Mesenchymal stem cell (in vitro differentiated cells and primary cell): ENCODE measurements around the gene TMSB4X.
A peak's percentile ranks its signal among the peaks of the same experiment; 100 is the strongest.

Experiments
- DNase-seq: peaks from one replicate; pipeline ENCODE4 v3.0.0-alpha.2; 2013
- H2AFZ ChIP-seq: one replicate; pipeline ENCODE4 v1.6.1; 2013; ENCODE audit warnings: low read depth, mild to moderate bottlenecking, control low read depth, inconsistent platforms, low read length, moderate library complexity
- H2AK5ac ChIP-seq: 2 replicates; pipeline ENCODE4 v1.6.1; 2013; ENCODE audit warnings: low read length, moderate library complexity, mild to moderate bottlenecking, inconsistent platforms; ENCODE audit not compliant: severe bottlenecking
- H2BK120ac ChIP-seq: one replicate; pipeline ENCODE4 v1.6.1; 2013; ENCODE audit warnings: low read depth, mild to moderate bottlenecking, inconsistent platforms, low read length, moderate library complexity
- H2BK12ac ChIP-seq, 2 experiments: one replicate each; pipeline ENCODE4 v1.6.1; 2013; ENCODE audit warnings: inconsistent platforms in 2 of 2, low read length in 2 of 2, mild to moderate bottlenecking in 2 of 2, moderate library complexity in 2 of 2, control low read depth in 1 of 2
- H2BK15ac ChIP-seq: one replicate; pipeline ENCODE4 v1.6.1; 2013; ENCODE audit warnings: mild to moderate bottlenecking, low read depth, inconsistent platforms; ENCODE audit not compliant: poor library complexity, severe bottlenecking
- H2BK5ac ChIP-seq: 2 replicates; pipeline ENCODE4 v1.6.1; 2013; ENCODE audit warnings: low read depth, mild to moderate bottlenecking, low read length, control low read depth, inconsistent platforms; ENCODE audit not compliant: poor library complexity, severe bottlenecking
- H3K14ac ChIP-seq, 2 experiments: one replicate each; pipeline ENCODE4 v1.6.1; 2013; ENCODE audit warnings: inconsistent platforms in 2 of 2, low read length in 2 of 2, control low read depth in 1 of 2, mild to moderate bottlenecking in 1 of 2, moderate library complexity in 1 of 2
- H3K18ac ChIP-seq, 2 experiments: one replicate each; pipeline ENCODE4 v1.6.1; 2013; ENCODE audit warnings: inconsistent platforms in 2 of 2, low read length in 2 of 2, control low read depth in 1 of 2, low read depth in 1 of 2, mild to moderate bottlenecking in 1 of 2
- H3K23ac ChIP-seq, 2 experiments: one replicate each; pipeline ENCODE4 v1.6.1; 2013; ENCODE audit warnings: inconsistent platforms in 2 of 2, low read length in 2 of 2, mild to moderate bottlenecking in 2 of 2, moderate library complexity in 2 of 2, control low read depth in 1 of 2
- H3K27ac ChIP-seq: 2 replicates; pipeline ENCODE4 v1.5.1; 2013; ENCODE audit warnings: mild to moderate bottlenecking, moderate library complexity, low read length, control low read depth, inconsistent platforms; ENCODE audit not compliant: poor library complexity, severe bottlenecking
- H3K27me3 ChIP-seq, 2 experiments: 2 replicates each; pipeline versions ENCODE4 v1.6.1 to v1.7.0; 2013; ENCODE audit warnings: low read length in 2 of 2, mild to moderate bottlenecking in 2 of 2, moderate library complexity in 2 of 2, control low read depth in 1 of 2, inconsistent platforms in 1 of 2; ENCODE audit not compliant: control insufficient read depth in 1 of 2, insufficient read depth in 1 of 2
- H3K36me3 ChIP-seq, 2 experiments: 2 replicates each; pipeline versions ENCODE4 v1.6.1 to v1.7.0; 2013; ENCODE audit warnings: low read length in 2 of 2, control low read depth in 1 of 2, inconsistent platforms in 1 of 2, low read depth in 1 of 2, mild to moderate bottlenecking in 1 of 2; ENCODE audit not compliant: insufficient read depth in 2 of 2, control insufficient read depth in 1 of 2
- H3K4ac ChIP-seq, 2 experiments: one replicate each; pipeline ENCODE4 v1.6.1; 2013; ENCODE audit warnings: inconsistent platforms in 2 of 2, low read length in 2 of 2, mild to moderate bottlenecking in 2 of 2, moderate library complexity in 2 of 2, control low read depth in 1 of 2, low read depth in 1 of 2
- H3K4me1 ChIP-seq: 2 replicates; pipeline ENCODE4 v1.6.1; 2013; ENCODE audit warnings: low read depth, low read length, control low read depth; ENCODE audit not compliant: control insufficient read depth, insufficient read depth
- H3K4me2 ChIP-seq: 2 replicates; pipeline ENCODE4 v1.6.1; 2013; ENCODE audit warnings: low read length, mild to moderate bottlenecking, inconsistent platforms; ENCODE audit not compliant: poor library complexity, severe bottlenecking
- H3K4me3 ChIP-seq, 2 experiments: 2 replicates each; pipeline versions ENCODE4 v1.5.1 to v1.7.0; 2013; ENCODE audit warnings: low read length in 2 of 2, mild to moderate bottlenecking in 2 of 2, control low read depth in 1 of 2, low read depth in 1 of 2; ENCODE audit not compliant: insufficient read depth in 1 of 2
- H3K79me1 ChIP-seq: replicated peaks from 2 replicates; pipeline ENCODE4 v1.6.1; 2013; ENCODE audit warnings: mild to moderate bottlenecking, control low read depth, low read length, inconsistent platforms; ENCODE audit not compliant: poor library complexity, severe bottlenecking
- H3K9ac ChIP-seq: 2 replicates; pipeline ENCODE4 v1.7.0; 2013; ENCODE audit warnings: mild to moderate bottlenecking, low read length, moderate library complexity
- H3K9me3 ChIP-seq: 2 replicates; pipeline ENCODE4 v1.7.0; 2013; ENCODE audit warnings: mild to moderate bottlenecking, low read length; ENCODE audit not compliant: control insufficient read depth
- H4K8ac ChIP-seq: one replicate; pipeline ENCODE4 v1.6.1; 2013; ENCODE audit warnings: inconsistent platforms, mild to moderate bottlenecking, low read length, moderate library complexity
- H4K91ac ChIP-seq: one replicate; pipeline ENCODE4 v1.6.1; 2013; ENCODE audit warnings: mild to moderate bottlenecking, low read length, inconsistent platforms
- WGBS: methylation state at CpG from one replicate; pipeline ENCODE4 v1.1.7; 2013; ENCODE audit warnings: mixed read lengths; 5-methylcytosine and 5-hydroxymethylcytosine counted together

TMSB4X gene

GRCh38 chrX:13008189-13008533 is 33.3 kb downstream of the TMSB4X start:
- H2AK5ac ChIP-seq = no peak overlapping the region
- H2BK5ac ChIP-seq = no peak overlapping the region
- no peak overlapping the region for H4K8ac ChIP-seq
- no peak overlapping the region for H2BK15ac ChIP-seq
- H3K9me3 ChIP-seq = no peaks in the 10 kb centered on the region
- H2BK120ac ChIP-seq = no peak overlapping the region
- no peak overlapping the region for H2AFZ ChIP-seq
- peak overlapping the region in 1 of 2 experiments; percentile 29 for H2BK12ac ChIP-seq
- no peaks in the 10 kb centered on the region for H3K79me1 ChIP-seq
- H3K23ac ChIP-seq = no peak overlapping the region
- peak; percentile 52 for DNase-seq
- no peak overlapping the region for H3K27ac ChIP-seq
- H3K27me3 ChIP-seq = no peaks in the 10 kb centered on the region
- no peak overlapping the region for H3K14ac ChIP-seq
- no peaks in the 10 kb centered on the region for H3K36me3 ChIP-seq
- H3K18ac ChIP-seq = peak overlapping the region in 1 of 2 experiments; percentile 17
- H3K4me1 ChIP-seq = no peaks in the 10 kb centered on the region
- no peak overlapping the region for H3K4me3 ChIP-seq
- H3K9ac ChIP-seq = no peak overlapping the region
- H3K4me2 ChIP-seq = no peak overlapping the region
- no peak overlapping the region for H4K91ac ChIP-seq
- WGBS = 0% methylated on average over 1 of the region's 2 CpGs
- no peak overlapping the region for H3K4ac ChIP-seq

- Histone ChIP-seq H3K27ac (no peak overlapping the region), H3K18ac (no peak overlapping the region), H2BK12ac (peak overlapping the region; percentile 54 to 63), H3K4me2 (no peak overlapping the region), H3K36me3 (no peaks in the 10 kb centered on the region), H2BK15ac (no peak overlapping the region), H2BK120ac (peak overlapping the region; percentile 61), H3K79me1 (no peaks in the 10 kb centered on the region), H3K4me3 (no peak overlapping the region), H3K4me1 (no peaks in the 10 kb centered on the region), H2AFZ (no peak overlapping the region), H3K14ac (no peak overlapping the region), H3K9ac (no peak overlapping the region), H3K23ac (no peak overlapping the region), H2AK5ac (no peak overlapping the region), H3K27me3 (no peaks in the 10 kb centered on the region), H3K4ac (no peak overlapping the region), H2BK5ac (no peak overlapping the region), H4K91ac (no peak overlapping the region), H3K9me3 (no peaks in the 10 kb centered on the region), H4K8ac (no peak overlapping the region)
- WGBS = 95% methylated on average over 3 of the region's 3 CpGs
- no peak for DNase-seq
Observed at GRCh38 chrX:13008851-13009250, 33.9 kb downstream of the TMSB4X start.

DNA sequence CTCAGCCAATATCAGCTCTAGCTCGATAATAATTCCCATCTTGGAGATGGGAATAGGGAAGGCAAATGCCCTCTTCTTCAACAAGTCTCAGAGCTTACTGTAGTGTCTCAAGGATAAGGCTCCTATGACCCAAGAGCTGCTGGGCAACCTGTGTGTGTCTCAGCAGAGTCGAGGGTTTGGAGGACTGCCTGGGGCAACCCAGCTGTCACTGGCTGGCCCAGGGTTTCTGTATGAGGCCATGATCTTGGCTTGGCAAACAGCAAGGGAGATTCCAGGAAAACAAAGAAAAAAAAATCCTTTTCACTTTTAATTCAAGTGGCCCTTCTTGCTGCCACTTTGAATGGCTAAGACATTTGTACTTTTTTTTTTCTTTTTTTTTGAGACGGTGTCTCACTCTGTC is 34.4 kb downstream of the TMSB4X start:
- Histone ChIP-seq H3K14ac (no peak overlapping the region), H2AK5ac (no peak overlapping the region), H3K9ac (no peak overlapping the region), H3K27ac (no peak overlapping the region), H2BK5ac (no peak overlapping the region), H2BK15ac (no peak overlapping the region), H3K4me3 (no peak overlapping the region), H3K27me3 (no peaks in the 10 kb centered on the region), H3K79me1 (no peaks in the 10 kb centered on the region), H3K23ac (no peak overlapping the region), H3K18ac (no peak overlapping the region), H3K36me3 (no peaks in the 10 kb centered on the region), H4K8ac (no peak overlapping the region), H3K4me2 (no peak overlapping the region), H4K91ac (no peak overlapping the region), H3K4ac (peak overlapping the region; percentile 46 to 58), H2BK12ac (peak overlapping the region in 1 of 2 experiments; percentile 54), H2AFZ (no peak overlapping the region), H3K9me3 (no peaks in the 10 kb centered on the region), H2BK120ac (no peak overlapping the region), H3K4me1 (no peaks in the 10 kb centered on the region)
- 100% methylated on average over 1 of the region's 3 CpGs for WGBS
- no peak for DNase-seq

GRCh38 chrX:13009844-13010243 is 34.9 kb downstream of the TMSB4X start:
- H3K27me3 ChIP-seq = no peaks in the 10 kb centered on the region
- H4K91ac ChIP-seq = no peak overlapping the region
- no peak overlapping the region for H3K4me2 ChIP-seq
- H2BK15ac ChIP-seq = no peak overlapping the region
- H2AK5ac ChIP-seq = no peak overlapping the region
- H3K36me3 ChIP-seq = no peaks in the 10 kb centered on the region
- no peak overlapping the region for H3K27ac ChIP-seq
- no peak overlapping the region for H3K14ac ChIP-seq
- no peak overlapping the region for H3K18ac ChIP-seq
- no peak overlapping the region for H3K4me3 ChIP-seq
- no peak overlapping the region for H2BK12ac ChIP-seq
- H2BK120ac ChIP-seq = no peak overlapping the region
- peaks cover 1% of the 10 kb centered on the region for H3K4me1 ChIP-seq
- H3K9ac ChIP-seq = no peak overlapping the region
- no peaks in the 10 kb centered on the region for H3K79me1 ChIP-seq
- no peak for DNase-seq
- no peak overlapping the region for H2AFZ ChIP-seq
- 85% methylated on average over 6 of the region's 8 CpGs for WGBS
- H3K23ac ChIP-seq = no peak overlapping the region
- no peak overlapping the region for H4K8ac ChIP-seq
- H3K4ac ChIP-seq = no peak overlapping the region
- H3K9me3 ChIP-seq = no peaks in the 10 kb centered on the region
- no peak overlapping the region for H2BK5ac ChIP-seq
